RWPE2 (cell line): ENCODE data around the gene ST7L.
A peak's percentile ranks its signal among the peaks of the same experiment; 100 is the strongest.

Experiments
- ATAC-seq: fragments of 200-7000 bp; cut with Tn5 transposase; 3 replicates; pipeline ENCODE4 v1.9.1; 2021; ENCODE audit warnings: low read depth
- DNase-seq: peaks from one replicate; pipeline ENCODE4 v3.0.0-alpha.2; 2020; ENCODE audit warnings: low spot score
- H3K27ac ChIP-seq: fragments of 450-650 bp; 2 replicates; pipeline ENCODE4 v1.5.1; 2017; ENCODE audit warnings: mild to moderate bottlenecking; ENCODE audit not compliant: poor library complexity, severe bottlenecking
- H3K27me3 ChIP-seq: fragments of 250-450 bp; sonication (Bioruptor Pico); 2 replicates; pipeline ENCODE4 v1.5.1; 2021; ENCODE audit warnings: mild to moderate bottlenecking, moderate library complexity; ENCODE audit not compliant: insufficient read depth, poor library complexity, severe bottlenecking
- H3K36me3 ChIP-seq: fragments of 250-450 bp; sonication (Bioruptor Pico); 2 replicates; pipeline ENCODE4 v1.5.1; 2020; ENCODE audit warnings: low read depth, mild to moderate bottlenecking, moderate library complexity
- H3K4me1 ChIP-seq: fragments of 250-450 bp; sonication (Bioruptor Pico); 2 replicates; pipeline ENCODE4 v1.5.1; 2021; ENCODE audit warnings: mild to moderate bottlenecking, moderate library complexity; ENCODE audit not compliant: insufficient read depth, poor library complexity, severe bottlenecking
- H3K4me3 ChIP-seq: fragments of 250-450 bp; sonication (Bioruptor Pico); 2 replicates; pipeline ENCODE4 v1.5.1; 2021; ENCODE audit warnings: mild to moderate bottlenecking, moderate library complexity; ENCODE audit not compliant: severe bottlenecking
- H3K9me3 ChIP-seq: fragments of 250-450 bp; sonication (Bioruptor Pico); 2 replicates; pipeline ENCODE4 v1.5.1; 2021; ENCODE audit warnings: mild to moderate bottlenecking, moderate library complexity; ENCODE audit not compliant: severe bottlenecking
- CTCF ChIP-seq: fragments of 450-650 bp; IDR thresholded peaks from one replicate; pipeline ENCODE4 v1.5.1; 2017; ENCODE audit warnings: mild to moderate bottlenecking, moderate library complexity; ENCODE audit not compliant: poor library complexity, severe bottlenecking

Gene ST7L

GRCh38 chr1:112618721-112619517, at the start of gene ST7L:
Gene ST7L, minus strand, starts transcription at chr1:112619141. Its CDS starts 28 bp downstream, at chr1:112619113.
- no peaks in the 10 kb centered on the region for H3K9me3 ChIP-seq
- H3K27me3 ChIP-seq = no peaks in the 10 kb centered on the region
- H3K27ac ChIP-seq = peak within 1 kb of the TSS; percentile 90
- TF ChIP-seq CTCF = no peak
- H3K36me3 ChIP-seq = peaks cover 53% of the 10 kb centered on the region
- peak; percentile 73 for DNase-seq
- peak; percentile 68 for ATAC-seq
- H3K4me3 ChIP-seq = peak within 1 kb of the TSS; percentile 93
- peaks cover 18% of the 10 kb centered on the region for H3K4me1 ChIP-seq

- H3K27me3 ChIP-seq = no peaks in the 10 kb centered on the region
- H3K27ac ChIP-seq = no peak overlapping the region
- DNase-seq (no peak), ATAC-seq (no peak)
- peaks cover 2% of the 10 kb centered on the region for H3K9me3 ChIP-seq
- no peaks in the 10 kb centered on the region for H3K4me1 ChIP-seq
- no peak overlapping the region for H3K4me3 ChIP-seq
- peaks cover 93% of the 10 kb centered on the region for H3K36me3 ChIP-seq
- no peak for TF ChIP-seq CTCF
These were observed 48.0 kb upstream of the ST7L start for GRCh38 chr1:112666946-112667345.

GRCh38 chr1:112665857-112666256, 46.9 kb upstream of the ST7L start:
- Histone ChIP-seq H3K9me3 (peaks cover 2% of the 10 kb centered on the region), H3K36me3 (peaks cover 94% of the 10 kb centered on the region), H3K27ac (no peak overlapping the region), H3K4me1 (no peaks in the 10 kb centered on the region), H3K27me3 (no peaks in the 10 kb centered on the region), H3K4me3 (no peak overlapping the region)
- DNase-seq = no peak
- no peak for ATAC-seq
- TF ChIP-seq CTCF = no peak

GRCh38 chr1:112651205-112651604, 32.3 kb upstream of the ST7L start:
- Histone ChIP-seq H3K4me3 (no peak overlapping the region), H3K9me3 (peaks cover 2% of the 10 kb centered on the region), H3K4me1 (peaks cover 4% of the 10 kb centered on the region), H3K27me3 (no peaks in the 10 kb centered on the region), H3K36me3 (peaks cover 91% of the 10 kb centered on the region), H3K27ac (no peak overlapping the region)
- DNase-seq (no peak), ATAC-seq (no peak)
- no peak for TF ChIP-seq CTCF

- no peak for TF ChIP-seq CTCF
- ATAC-seq = no peak
- Histone ChIP-seq H3K27ac (no peak overlapping the region), H3K4me3 (no peak overlapping the region), H3K4me1 (peaks cover 4% of the 10 kb centered on the region), H3K36me3 (peaks cover 67% of the 10 kb centered on the region), H3K9me3 (peaks cover 2% of the 10 kb centered on the region), H3K27me3 (no peaks in the 10 kb centered on the region)
- no peak for DNase-seq
These were observed 27.3 kb upstream of the ST7L start for GRCh38 chr1:112646225-112646624.
